ENCODE data around the gene CDK6.

CDK6 gene

DNA sequence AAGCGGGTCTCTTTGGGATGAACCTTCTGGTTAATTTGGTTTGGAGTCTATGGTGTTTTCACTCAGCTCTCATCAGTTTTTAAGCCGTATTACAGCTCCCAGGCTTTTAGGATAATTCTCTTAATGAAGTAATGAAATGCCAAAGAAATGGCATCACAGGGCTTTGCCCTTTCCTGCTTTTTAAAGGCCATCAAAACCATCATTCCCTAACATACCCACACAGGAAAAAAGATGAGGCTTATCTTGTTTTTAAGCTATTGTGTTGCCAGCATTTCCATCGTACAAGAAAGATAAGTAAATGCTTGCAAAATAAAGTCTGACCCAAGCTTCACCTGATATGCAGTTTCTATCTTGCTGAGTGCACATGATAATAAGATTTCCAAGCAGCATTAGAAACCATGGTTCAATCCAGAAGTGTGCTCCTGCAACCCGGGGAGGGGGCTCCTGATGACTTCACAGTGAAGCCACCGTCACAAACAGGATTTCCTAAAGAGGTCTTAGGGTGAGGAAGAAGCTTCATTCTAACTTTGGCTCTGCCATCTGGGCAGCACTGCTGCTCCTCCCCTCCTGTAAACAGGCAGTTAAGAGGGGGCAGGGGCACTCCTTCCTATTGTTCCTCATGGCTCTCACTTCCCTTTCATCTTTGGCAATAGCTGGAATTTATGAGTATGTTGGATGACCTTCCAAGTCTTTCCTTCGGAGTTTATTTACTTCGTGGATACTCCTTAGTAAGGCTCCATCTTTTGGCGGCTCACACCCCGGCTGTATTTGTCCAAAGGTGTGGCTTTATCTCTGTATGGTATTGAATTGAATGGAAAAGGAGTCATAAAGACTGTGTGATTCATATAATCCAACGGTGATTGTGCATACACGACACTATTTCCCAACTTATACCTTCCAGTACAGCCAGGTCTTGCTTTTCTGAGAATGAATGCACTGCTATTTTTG lies 191.0 kb downstream of the CDK6 start:
- Histone ChIP-seq H3K27ac (ENCODE audit: low read length) (peak overlapping the region; percentile 69), H3K4me1 (ENCODE audit: control insufficient read depth in 1 of 2, insufficient read depth in 2 of 2, low read length in 2 of 2) (peaks cover 0 to 12% of the 10 kb centered on the region in 2 donors), H3K36me3 (ENCODE audit: control insufficient read depth in 1 of 2, insufficient read depth in 2 of 2, low read length in 2 of 2) (no peaks in the 10 kb centered on the region), H3K27me3 (ENCODE audit: low read depth, low read length) (no peaks in the 10 kb centered on the region), H3K9me3 (ENCODE audit: control insufficient read depth in 1 of 2, low read length in 2 of 2) (no peaks in the 10 kb centered on the region), H3K4me3 (ENCODE audit: low read depth in 1 of 2, low read length in 2 of 2) (peak overlapping the region in 1 of 2 donors; percentile 4)

GRCh38 chr7:92644406-92645113 lies 191.8 kb downstream of the CDK6 start:
- Histone ChIP-seq H3K4me1 (ENCODE audit: control insufficient read depth in 1 of 2, insufficient read depth in 2 of 2, low read length in 2 of 2) (peaks cover 0 to 13% of the 10 kb centered on the region in 2 donors), H3K27me3 (ENCODE audit: low read depth, low read length) (no peaks in the 10 kb centered on the region), H3K4me3 (ENCODE audit: low read depth in 1 of 2, low read length in 2 of 2) (no peak overlapping the region), H3K27ac (ENCODE audit: low read length) (peak overlapping the region; percentile 69), H3K36me3 (ENCODE audit: control insufficient read depth in 1 of 2, insufficient read depth in 2 of 2, low read length in 2 of 2) (no peaks in the 10 kb centered on the region), H3K9me3 (ENCODE audit: control insufficient read depth in 1 of 2, low read length in 2 of 2) (no peaks in the 10 kb centered on the region)

DNA sequence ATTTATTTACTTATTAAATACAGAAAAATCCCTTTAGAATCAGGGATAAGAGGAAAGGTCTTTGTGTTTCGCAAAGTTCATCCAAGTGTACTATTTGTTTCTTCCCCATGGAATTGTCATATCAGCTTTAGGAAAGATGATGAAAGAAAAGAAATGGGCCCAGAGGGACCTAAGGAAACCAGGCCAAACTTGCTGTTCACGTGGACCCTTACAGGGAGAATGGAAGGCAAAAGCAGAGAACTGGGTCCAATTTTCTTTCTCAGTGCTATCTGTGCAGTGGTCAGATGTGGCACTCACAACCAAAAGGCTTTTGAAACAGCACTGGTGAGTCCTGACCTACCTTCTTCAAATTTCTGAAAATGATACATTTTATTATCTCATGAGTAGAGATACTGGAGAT lies 192.6 kb downstream of the CDK6 start:
- H3K27ac ChIP-seq (ENCODE audit: low read length) = no peak overlapping the region
- no peak overlapping the region for H3K4me3 ChIP-seq (ENCODE audit: low read depth in 1 of 2, low read length in 2 of 2)

DNA sequence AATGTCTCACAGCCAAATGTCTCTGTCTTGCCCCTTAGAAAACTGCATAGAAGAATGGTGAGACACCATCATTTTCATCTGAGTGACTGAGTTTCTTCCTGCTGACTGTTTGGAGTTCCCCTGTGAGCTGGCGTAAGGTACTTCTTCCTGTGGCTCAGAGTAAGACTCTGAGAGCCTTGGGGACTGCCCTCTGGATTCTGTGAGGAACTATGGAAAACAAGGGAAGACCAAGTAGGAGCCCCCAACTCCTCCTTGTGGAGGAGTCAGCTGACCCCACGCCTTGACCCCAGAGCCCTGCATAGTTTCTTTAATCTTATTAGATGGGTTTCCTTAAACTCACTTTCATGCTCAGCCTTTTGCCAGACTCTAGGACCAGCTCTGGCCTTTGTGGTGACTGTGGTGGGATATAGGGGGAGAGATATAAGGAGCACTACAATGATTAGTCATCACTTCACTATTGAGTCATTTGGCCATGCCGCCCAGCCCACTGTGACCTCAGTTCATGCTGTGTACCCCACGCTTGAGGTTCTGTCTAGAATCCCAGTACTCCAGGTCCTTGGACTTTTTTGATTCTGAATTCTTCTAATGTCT lies 194.4 kb downstream of the CDK6 start:
- peaks cover 0 to 16% of the 10 kb centered on the region in 2 donors for H3K4me1 ChIP-seq (ENCODE audit: control insufficient read depth in 1 of 2, insufficient read depth in 2 of 2, low read length in 2 of 2)
- H3K9me3 ChIP-seq (ENCODE audit: control insufficient read depth in 1 of 2, low read length in 2 of 2) = no peaks in the 10 kb centered on the region
- H3K36me3 ChIP-seq (ENCODE audit: control insufficient read depth in 1 of 2, insufficient read depth in 2 of 2, low read length in 2 of 2) = no peaks in the 10 kb centered on the region
- H3K4me3 ChIP-seq (ENCODE audit: low read depth in 1 of 2, low read length in 2 of 2) = no peak overlapping the region
- no peak overlapping the region for H3K27ac ChIP-seq (ENCODE audit: low read length)
- H3K27me3 ChIP-seq (ENCODE audit: low read depth, low read length) = no peaks in the 10 kb centered on the region

More for the DNA sequence above, 192.6 kb downstream of the CDK6 start:
- Histone ChIP-seq H3K27me3 (ENCODE audit: low read depth, low read length) (no peaks in the 10 kb centered on the region), H3K4me1 (ENCODE audit: control insufficient read depth in 1 of 2, insufficient read depth in 2 of 2, low read length in 2 of 2) (peaks cover 0 to 16% of the 10 kb centered on the region in 2 donors), H3K9me3 (ENCODE audit: control insufficient read depth in 1 of 2, low read length in 2 of 2) (no peaks in the 10 kb centered on the region), H3K36me3 (ENCODE audit: control insufficient read depth in 1 of 2, insufficient read depth in 2 of 2, low read length in 2 of 2) (no peaks in the 10 kb centered on the region)

- Histone ChIP-seq H3K27ac (ENCODE audit: low read length) (no peak overlapping the region), H3K4me1 (ENCODE audit: control insufficient read depth in 1 of 2, insufficient read depth in 2 of 2, low read length in 2 of 2) (peaks cover 8 to 13% of the 10 kb centered on the region in 2 donors), H3K36me3 (ENCODE audit: control insufficient read depth in 1 of 2, insufficient read depth in 2 of 2, low read length in 2 of 2) (no peaks in the 10 kb centered on the region), H3K4me3 (ENCODE audit: low read depth in 1 of 2, low read length in 2 of 2) (no peak overlapping the region), H3K9me3 (ENCODE audit: control insufficient read depth in 1 of 2, low read length in 2 of 2) (no peaks in the 10 kb centered on the region), H3K27me3 (ENCODE audit: low read depth, low read length) (no peaks in the 10 kb centered on the region)
Measured at GRCh38 chr7:92639966-92640365, 196.4 kb downstream of the CDK6 start.

DNA sequence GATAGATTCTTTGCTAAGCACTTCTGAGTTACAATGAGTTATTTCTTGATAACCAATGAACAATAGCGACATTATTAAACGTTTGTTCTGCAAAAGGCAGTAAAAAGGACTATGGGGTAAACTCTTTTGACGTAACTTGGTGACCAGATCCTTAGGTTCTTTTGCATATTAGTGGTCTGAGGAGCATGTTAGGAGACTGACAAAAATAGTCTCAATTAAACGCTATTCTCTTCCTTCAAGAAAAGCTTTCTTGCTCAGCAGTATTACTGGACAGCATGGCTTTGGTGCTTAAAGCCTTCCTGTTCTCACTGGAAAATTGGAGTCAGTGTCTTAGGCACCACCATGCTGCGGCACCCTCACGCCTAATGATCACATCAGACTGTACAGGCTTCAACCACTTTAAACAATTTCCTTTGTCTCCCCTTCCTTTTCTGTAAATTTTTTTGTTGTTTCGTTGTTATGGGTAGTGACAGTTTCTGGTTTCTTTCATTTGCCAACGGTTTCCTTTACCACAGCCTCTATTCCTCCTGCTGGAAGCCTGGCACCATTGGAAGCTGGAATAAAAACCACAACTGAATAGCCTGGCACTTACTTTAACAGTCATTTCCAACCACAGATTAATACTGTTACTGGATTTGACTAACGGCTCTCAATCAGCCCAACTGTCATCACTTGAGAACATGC lies 197.0 kb downstream of the CDK6 start:
- Histone ChIP-seq H3K9me3 (ENCODE audit: control insufficient read depth in 1 of 2, low read length in 2 of 2) (no peaks in the 10 kb centered on the region), H3K27me3 (ENCODE audit: low read depth, low read length) (no peaks in the 10 kb centered on the region), H3K27ac (ENCODE audit: low read length) (no peak overlapping the region), H3K36me3 (ENCODE audit: control insufficient read depth in 1 of 2, insufficient read depth in 2 of 2, low read length in 2 of 2) (no peaks in the 10 kb centered on the region), H3K4me3 (ENCODE audit: low read depth in 1 of 2, low read length in 2 of 2) (no peak overlapping the region), H3K4me1 (ENCODE audit: control insufficient read depth in 1 of 2, insufficient read depth in 2 of 2, low read length in 2 of 2) (peaks cover 12 to 15% of the 10 kb centered on the region in 2 donors)

DNA sequence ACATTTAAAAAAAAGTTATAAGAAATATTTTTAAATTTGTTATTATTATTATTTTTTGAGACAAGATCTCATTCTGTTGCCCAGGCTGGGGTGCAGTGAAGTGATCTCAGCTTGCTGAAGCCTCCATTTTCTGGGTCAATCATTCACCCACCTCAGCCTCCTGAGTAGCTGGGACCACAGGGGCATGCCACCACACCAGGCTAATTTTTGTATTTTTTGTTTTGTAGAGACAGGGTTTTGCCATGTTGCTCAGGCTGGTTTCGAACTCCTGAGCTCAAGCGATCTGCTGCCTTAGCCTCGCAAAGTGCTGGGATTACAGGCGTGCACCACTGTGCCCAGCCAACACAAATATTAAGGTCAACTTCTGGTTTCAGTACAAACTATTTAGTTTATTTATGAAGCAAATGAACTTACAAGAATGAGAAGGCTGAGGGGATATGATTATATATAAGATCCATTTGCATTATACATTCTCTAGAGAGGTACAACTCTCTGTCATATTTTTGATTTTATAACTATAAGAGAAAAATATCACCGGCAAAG lies 200.3 kb downstream of the CDK6 start:
- no peaks in the 10 kb centered on the region for H3K9me3 ChIP-seq (ENCODE audit: control insufficient read depth in 1 of 2, low read length in 2 of 2)
- no peak overlapping the region for H3K27ac ChIP-seq (ENCODE audit: low read length)
- H3K4me3 ChIP-seq (ENCODE audit: low read depth in 1 of 2, low read length in 2 of 2) = no peak overlapping the region
- no peaks in the 10 kb centered on the region for H3K27me3 ChIP-seq (ENCODE audit: low read depth, low read length)
- no peaks in the 10 kb centered on the region for H3K36me3 ChIP-seq (ENCODE audit: control insufficient read depth in 1 of 2, insufficient read depth in 2 of 2, low read length in 2 of 2)
- peaks cover 17 to 23% of the 10 kb centered on the region in 2 donors for H3K4me1 ChIP-seq (ENCODE audit: control insufficient read depth in 1 of 2, insufficient read depth in 2 of 2, low read length in 2 of 2)

DNA sequence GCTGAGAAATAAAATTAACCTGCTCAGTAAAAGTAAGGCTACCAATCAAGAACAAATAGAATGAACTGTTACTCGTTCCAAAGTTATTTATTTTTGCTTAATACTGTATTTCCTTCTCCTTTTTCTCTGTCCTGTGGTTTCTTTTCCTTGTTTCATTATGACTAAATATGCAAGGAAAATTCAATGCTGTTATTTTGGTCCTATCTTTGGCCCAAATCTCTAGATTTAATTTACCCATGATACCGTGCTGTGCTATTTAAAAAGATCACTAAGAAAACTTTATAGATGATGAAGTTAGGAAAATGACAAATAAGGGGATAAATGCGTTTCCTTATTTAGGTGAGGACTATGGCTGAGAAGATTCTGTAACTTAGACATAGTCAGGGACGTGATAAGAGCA lies 200.8 kb downstream of the CDK6 start:
- H3K27ac ChIP-seq (ENCODE audit: low read length) = peak overlapping the region; percentile 56
- peaks cover 17 to 23% of the 10 kb centered on the region in 2 donors for H3K4me1 ChIP-seq (ENCODE audit: control insufficient read depth in 1 of 2, insufficient read depth in 2 of 2, low read length in 2 of 2)
- no peak overlapping the region for H3K4me3 ChIP-seq (ENCODE audit: low read depth in 1 of 2, low read length in 2 of 2)
- H3K36me3 ChIP-seq (ENCODE audit: control insufficient read depth in 1 of 2, insufficient read depth in 2 of 2, low read length in 2 of 2) = no peaks in the 10 kb centered on the region
- H3K9me3 ChIP-seq (ENCODE audit: control insufficient read depth in 1 of 2, low read length in 2 of 2) = no peaks in the 10 kb centered on the region
- no peaks in the 10 kb centered on the region for H3K27me3 ChIP-seq (ENCODE audit: low read depth, low read length)

- peak overlapping the region; percentile 56 for H3K27ac ChIP-seq (ENCODE audit: low read length)
- no peaks in the 10 kb centered on the region for H3K36me3 ChIP-seq (ENCODE audit: control insufficient read depth in 1 of 2, insufficient read depth in 2 of 2, low read length in 2 of 2)
Measured at GRCh38 chr7:92634924-92635519, 201.4 kb downstream of the CDK6 start.

GRCh38 chr7:92634205-92634604 lies 202.2 kb downstream of the CDK6 start:
- Histone ChIP-seq H3K36me3 (ENCODE audit: control insufficient read depth in 1 of 2, insufficient read depth in 2 of 2, low read length in 2 of 2) (no peaks in the 10 kb centered on the region), H3K4me3 (ENCODE audit: low read depth in 1 of 2, low read length in 2 of 2) (no peak overlapping the region), H3K9me3 (ENCODE audit: control insufficient read depth in 1 of 2, low read length in 2 of 2) (no peaks in the 10 kb centered on the region), H3K4me1 (ENCODE audit: control insufficient read depth in 1 of 2, insufficient read depth in 2 of 2, low read length in 2 of 2) (peaks cover 12 to 23% of the 10 kb centered on the region in 2 donors), H3K27ac (ENCODE audit: low read length) (peak overlapping the region; percentile 56), H3K27me3 (ENCODE audit: low read depth, low read length) (no peaks in the 10 kb centered on the region)

More at GRCh38 chr7:92634924-92635519, 201.4 kb downstream of the CDK6 start:
- Histone ChIP-seq H3K4me3 (ENCODE audit: low read depth in 1 of 2, low read length in 2 of 2) (no peak overlapping the region), H3K9me3 (ENCODE audit: control insufficient read depth in 1 of 2, low read length in 2 of 2) (no peaks in the 10 kb centered on the region), H3K4me1 (ENCODE audit: control insufficient read depth in 1 of 2, insufficient read depth in 2 of 2, low read length in 2 of 2) (peaks cover 17 to 23% of the 10 kb centered on the region in 2 donors), H3K27me3 (ENCODE audit: low read depth, low read length) (no peaks in the 10 kb centered on the region)

Data from muscle layer of duodenum (tissue), 2 donors.